ENCODE data around the gene DENND4A. TPM values are rescaled to one million over a fixed set of nuclear protein-coding genes. Genes with fewer than 3 reads are reported as not detected.

DENND4A gene
- total RNA-seq, 6 experiments from 2014 or later: 15.8 to 19.4 (median 17.1) TPM

DNA sequence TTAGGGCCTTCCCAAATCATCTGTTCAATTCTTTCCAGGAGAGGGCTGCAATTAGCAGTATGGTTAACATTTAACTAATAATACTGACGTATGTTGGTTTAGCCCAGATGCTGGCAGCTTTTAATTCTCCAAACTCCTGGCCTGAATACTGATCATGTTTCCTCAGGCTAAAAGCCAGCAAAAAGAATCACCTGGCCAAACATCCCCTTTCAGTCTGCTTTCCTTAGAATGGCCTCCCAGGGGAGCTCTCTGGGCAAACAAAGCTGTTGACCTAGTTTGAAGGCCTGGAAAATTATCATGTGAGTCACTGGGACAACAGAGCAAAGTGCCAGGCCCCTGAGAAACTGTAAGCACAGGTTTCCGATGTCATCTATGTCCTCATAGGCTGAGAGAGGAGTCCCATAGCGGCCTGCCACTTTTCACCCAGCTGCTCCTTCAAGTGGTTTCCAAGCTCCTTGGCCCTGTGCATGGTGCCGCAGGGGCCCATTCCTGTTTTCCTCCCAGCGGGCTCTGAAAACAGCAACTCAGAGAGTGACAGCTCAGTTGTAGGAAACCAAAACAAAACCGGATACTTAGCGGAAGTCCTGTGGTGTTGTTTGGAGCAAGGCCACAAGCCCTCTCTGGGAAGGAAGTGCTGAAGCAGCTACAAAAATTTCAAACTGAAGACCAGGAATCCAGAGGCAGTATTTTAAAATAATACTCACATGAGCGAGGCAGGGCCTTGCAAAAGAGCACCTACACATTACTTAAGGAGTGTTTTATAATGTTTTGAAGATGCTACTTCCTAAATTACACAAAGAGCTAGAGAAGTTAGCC, 40.7 kb upstream of the DENND4A start:
- Mint-ChIP-seq H3K27ac (peak overlapping the region; percentile 94), H3K4me1 (ENCODE audit: low read depth) (peaks cover 38% of the 10 kb centered on the region), H3K27me3 (ENCODE audit: insufficient read depth) (no peaks in the 10 kb centered on the region; the same call in 1 of the 2 replicates), H3K4me3 (peak overlapping the region; percentile 86), H3K9me3 (no peaks in the 10 kb centered on the region), H3K36me3 (ENCODE audit: low read depth) (no peaks in the 10 kb centered on the region)
- DNase-seq: peak; percentile 91
- TF ChIP-seq, protein P1, sequence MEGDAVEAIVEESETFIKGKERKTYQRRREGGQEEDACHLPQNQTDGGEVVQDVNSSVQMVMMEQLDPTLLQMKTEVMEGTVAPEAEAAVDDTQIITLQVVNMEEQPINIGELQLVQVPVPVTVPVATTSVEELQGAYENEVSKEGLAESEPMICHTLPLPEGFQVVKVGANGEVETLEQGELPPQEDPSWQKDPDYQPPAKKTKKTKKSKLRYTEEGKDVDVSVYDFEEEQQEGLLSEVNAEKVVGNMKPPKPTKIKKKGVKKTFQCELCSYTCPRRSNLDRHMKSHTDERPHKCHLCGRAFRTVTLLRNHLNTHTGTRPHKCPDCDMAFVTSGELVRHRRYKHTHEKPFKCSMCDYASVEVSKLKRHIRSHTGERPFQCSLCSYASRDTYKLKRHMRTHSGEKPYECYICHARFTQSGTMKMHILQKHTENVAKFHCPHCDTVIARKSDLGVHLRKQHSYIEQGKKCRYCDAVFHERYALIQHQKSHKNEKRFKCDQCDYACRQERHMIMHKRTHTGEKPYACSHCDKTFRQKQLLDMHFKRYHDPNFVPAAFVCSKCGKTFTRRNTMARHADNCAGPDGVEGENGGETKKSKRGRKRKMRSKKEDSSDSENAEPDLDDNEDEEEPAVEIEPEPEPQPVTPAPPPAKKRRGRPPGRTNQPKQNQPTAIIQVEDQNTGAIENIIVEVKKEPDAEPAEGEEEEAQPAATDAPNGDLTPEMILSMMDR (IDR thresholded peaks at IDR 0.05): peak; percentile 50

DNA sequence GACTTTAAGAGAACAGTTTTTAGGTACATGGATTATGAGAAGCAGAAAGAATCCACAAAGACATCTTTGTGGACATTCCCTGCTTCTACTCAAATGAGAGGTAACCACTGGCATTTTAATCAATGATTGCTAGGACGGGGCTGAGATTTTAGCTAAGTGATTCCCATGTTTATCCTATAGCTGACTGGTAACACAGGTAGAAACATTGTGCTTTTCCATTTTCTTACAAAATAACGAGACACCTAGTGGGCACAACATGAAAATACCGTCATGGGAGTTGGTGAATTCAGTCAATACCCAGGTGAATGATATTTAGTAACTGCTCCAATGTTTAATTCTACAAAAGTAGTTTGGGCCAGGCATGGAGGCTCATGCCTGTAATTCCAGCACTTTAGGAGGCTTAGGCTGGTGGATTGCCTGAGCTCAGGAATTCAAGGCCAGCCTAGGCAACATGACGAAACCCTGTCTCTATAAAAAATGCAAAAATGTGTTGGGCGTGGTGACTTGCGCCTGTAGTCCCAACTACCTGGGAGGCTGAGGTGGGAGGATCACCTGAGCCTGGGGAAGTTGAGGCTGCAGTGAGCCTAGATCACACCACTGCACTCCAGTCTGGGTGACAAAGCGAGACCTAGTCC, 37.2 kb upstream of the DENND4A start:
- no peak for DNase-seq
- H3K27ac Mint-ChIP-seq: no peak overlapping the region
- no peaks in the 10 kb centered on the region for H3K9me3 Mint-ChIP-seq
- H3K4me3 Mint-ChIP-seq: no peak overlapping the region
- H3K36me3 Mint-ChIP-seq (ENCODE audit: low read depth): no peaks in the 10 kb centered on the region
- peaks cover 33% of the 10 kb centered on the region for H3K4me1 Mint-ChIP-seq (ENCODE audit: low read depth)
- H3K27me3 Mint-ChIP-seq (ENCODE audit: insufficient read depth): no peaks in the 10 kb centered on the region; the same call in 1 of the 2 replicates
- TF ChIP-seq, protein P1 (IDR thresholded peaks at IDR 0.05): peak; percentile 77

DNA sequence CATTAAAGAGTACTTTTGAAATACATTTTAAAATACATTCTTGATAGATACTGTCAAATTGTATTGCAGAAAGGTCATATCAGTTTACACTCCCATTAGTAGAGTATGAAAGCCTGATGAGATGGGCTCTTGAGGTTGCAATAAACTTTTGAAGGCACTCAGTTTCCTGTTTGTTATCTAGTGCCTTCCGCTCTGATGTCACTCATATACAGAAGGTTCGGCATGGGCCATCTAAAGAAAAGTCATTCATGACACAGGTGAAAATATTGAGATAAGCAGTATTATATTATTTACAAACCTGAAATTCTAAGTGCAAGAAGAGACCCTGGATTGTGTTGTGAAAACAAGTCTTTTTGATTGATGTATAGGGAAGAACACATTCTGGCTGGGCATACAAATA, 36.5 kb upstream of the DENND4A start:
- TF ChIP-seq, protein P1 (IDR thresholded peaks at IDR 0.05): no peak
- peaks cover 31% of the 10 kb centered on the region for H3K4me1 Mint-ChIP-seq (ENCODE audit: low read depth)
- H3K27me3 Mint-ChIP-seq (ENCODE audit: insufficient read depth): no peaks in the 10 kb centered on the region; the same call in 1 of the 2 replicates
- no peak overlapping the region for H3K27ac Mint-ChIP-seq
- no peak overlapping the region for H3K4me3 Mint-ChIP-seq
- no peaks in the 10 kb centered on the region for H3K36me3 Mint-ChIP-seq (ENCODE audit: low read depth)
- H3K9me3 Mint-ChIP-seq: no peaks in the 10 kb centered on the region
- no peak for DNase-seq

DNA sequence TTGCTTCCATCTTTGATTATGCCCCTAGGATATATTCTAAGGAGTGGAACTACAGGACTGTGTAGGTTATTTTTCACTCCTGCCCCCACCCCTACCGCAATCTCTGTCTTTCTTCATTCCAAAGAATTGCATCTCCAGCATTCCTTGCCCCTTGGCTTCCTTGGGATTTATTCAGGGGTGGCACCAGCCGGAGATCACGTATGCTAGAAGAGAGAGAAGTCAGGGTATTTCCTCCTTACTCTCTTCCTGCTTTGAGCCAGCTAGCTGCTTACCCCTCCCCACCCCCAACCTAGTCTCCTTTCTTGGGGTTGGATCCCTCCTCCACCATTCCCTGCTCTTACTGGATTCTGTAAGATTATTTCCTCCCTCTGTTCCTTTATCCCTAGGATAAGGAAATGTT, 35.0 kb upstream of the DENND4A start:
- no peaks in the 10 kb centered on the region; the same call in 1 of the 2 replicates for H3K27me3 Mint-ChIP-seq (ENCODE audit: insufficient read depth)
- H3K27ac Mint-ChIP-seq: no peak overlapping the region
- TF ChIP-seq, protein P1 (IDR thresholded peaks at IDR 0.05): no peak
- no peaks in the 10 kb centered on the region for H3K9me3 Mint-ChIP-seq
- H3K36me3 Mint-ChIP-seq (ENCODE audit: low read depth): no peaks in the 10 kb centered on the region
- H3K4me1 Mint-ChIP-seq (ENCODE audit: low read depth): peaks cover 16% of the 10 kb centered on the region
- no peak overlapping the region for H3K4me3 Mint-ChIP-seq
- no peak for DNase-seq

DNA sequence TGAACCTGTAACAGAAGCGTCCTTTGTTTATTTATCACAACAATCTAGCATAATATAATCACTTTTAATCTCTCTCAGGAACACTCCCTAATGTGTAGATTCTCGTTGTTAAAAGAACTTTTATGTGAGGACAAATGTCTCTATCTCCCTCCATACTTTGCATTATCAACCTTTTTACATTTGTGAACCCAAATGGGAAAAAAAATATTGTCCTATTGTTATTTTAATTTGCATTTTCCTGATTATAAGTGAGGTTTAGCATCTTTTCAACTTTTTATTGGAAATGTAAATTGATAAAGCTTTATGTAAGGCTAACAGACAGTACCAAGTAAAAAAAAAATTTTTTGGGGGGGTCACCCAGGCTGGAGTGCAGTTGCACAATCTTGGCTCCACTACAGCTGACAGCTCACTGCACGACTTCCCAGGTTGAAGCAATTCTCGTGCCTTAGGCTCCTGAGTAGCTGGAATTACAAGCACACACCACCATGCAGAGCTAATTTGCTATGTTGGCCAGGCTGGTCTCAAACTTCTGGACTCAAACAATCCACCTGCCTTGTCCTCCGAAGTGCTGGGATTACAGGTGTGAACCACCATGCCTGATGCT, 33.0 kb upstream of the DENND4A start:
- H3K4me1 Mint-ChIP-seq (ENCODE audit: low read depth): peaks cover 16% of the 10 kb centered on the region
- H3K36me3 Mint-ChIP-seq (ENCODE audit: low read depth): no peaks in the 10 kb centered on the region
- peak; percentile 23 for DNase-seq
- no peaks in the 10 kb centered on the region; the same call in 1 of the 2 replicates for H3K27me3 Mint-ChIP-seq (ENCODE audit: insufficient read depth)
- H3K4me3 Mint-ChIP-seq: no peak overlapping the region
- TF ChIP-seq, protein P1 (IDR thresholded peaks at IDR 0.05): no peak
- H3K9me3 Mint-ChIP-seq: no peaks in the 10 kb centered on the region
- no peak overlapping the region for H3K27ac Mint-ChIP-seq

Measured in HFFc6 (cell line).